ENCODE data around the gene A2M. TPM values are rescaled to one million over a fixed set of nuclear protein-coding genes. Genes with fewer than 3 reads are reported as not detected.

The A2M gene
- total and polyA plus RNA-seq, 2 experiments from 2014 or later, result 0.92 TPM; not detected in 1

DNA sequence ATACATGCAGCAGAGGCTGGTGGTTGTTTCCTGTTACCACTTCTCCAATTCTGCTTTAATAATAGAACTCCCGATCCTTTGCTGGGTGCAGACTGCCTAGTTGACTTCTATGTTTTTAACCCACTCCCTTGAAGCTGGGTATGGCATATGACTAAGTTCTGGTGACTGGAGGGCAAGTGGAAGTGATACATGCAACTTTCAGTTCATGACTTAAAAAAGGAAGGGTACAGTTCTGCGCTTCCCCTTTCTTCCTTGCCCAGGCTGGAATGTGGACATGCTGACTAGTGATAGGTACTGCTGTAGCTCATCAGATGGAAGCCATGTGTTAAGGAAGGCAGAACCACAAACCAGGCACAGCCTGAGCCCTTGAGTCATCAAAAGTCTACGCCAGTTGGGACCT is 2.4 kb upstream of the A2M start (continued):
- TF ChIP-seq, protein P1, sequence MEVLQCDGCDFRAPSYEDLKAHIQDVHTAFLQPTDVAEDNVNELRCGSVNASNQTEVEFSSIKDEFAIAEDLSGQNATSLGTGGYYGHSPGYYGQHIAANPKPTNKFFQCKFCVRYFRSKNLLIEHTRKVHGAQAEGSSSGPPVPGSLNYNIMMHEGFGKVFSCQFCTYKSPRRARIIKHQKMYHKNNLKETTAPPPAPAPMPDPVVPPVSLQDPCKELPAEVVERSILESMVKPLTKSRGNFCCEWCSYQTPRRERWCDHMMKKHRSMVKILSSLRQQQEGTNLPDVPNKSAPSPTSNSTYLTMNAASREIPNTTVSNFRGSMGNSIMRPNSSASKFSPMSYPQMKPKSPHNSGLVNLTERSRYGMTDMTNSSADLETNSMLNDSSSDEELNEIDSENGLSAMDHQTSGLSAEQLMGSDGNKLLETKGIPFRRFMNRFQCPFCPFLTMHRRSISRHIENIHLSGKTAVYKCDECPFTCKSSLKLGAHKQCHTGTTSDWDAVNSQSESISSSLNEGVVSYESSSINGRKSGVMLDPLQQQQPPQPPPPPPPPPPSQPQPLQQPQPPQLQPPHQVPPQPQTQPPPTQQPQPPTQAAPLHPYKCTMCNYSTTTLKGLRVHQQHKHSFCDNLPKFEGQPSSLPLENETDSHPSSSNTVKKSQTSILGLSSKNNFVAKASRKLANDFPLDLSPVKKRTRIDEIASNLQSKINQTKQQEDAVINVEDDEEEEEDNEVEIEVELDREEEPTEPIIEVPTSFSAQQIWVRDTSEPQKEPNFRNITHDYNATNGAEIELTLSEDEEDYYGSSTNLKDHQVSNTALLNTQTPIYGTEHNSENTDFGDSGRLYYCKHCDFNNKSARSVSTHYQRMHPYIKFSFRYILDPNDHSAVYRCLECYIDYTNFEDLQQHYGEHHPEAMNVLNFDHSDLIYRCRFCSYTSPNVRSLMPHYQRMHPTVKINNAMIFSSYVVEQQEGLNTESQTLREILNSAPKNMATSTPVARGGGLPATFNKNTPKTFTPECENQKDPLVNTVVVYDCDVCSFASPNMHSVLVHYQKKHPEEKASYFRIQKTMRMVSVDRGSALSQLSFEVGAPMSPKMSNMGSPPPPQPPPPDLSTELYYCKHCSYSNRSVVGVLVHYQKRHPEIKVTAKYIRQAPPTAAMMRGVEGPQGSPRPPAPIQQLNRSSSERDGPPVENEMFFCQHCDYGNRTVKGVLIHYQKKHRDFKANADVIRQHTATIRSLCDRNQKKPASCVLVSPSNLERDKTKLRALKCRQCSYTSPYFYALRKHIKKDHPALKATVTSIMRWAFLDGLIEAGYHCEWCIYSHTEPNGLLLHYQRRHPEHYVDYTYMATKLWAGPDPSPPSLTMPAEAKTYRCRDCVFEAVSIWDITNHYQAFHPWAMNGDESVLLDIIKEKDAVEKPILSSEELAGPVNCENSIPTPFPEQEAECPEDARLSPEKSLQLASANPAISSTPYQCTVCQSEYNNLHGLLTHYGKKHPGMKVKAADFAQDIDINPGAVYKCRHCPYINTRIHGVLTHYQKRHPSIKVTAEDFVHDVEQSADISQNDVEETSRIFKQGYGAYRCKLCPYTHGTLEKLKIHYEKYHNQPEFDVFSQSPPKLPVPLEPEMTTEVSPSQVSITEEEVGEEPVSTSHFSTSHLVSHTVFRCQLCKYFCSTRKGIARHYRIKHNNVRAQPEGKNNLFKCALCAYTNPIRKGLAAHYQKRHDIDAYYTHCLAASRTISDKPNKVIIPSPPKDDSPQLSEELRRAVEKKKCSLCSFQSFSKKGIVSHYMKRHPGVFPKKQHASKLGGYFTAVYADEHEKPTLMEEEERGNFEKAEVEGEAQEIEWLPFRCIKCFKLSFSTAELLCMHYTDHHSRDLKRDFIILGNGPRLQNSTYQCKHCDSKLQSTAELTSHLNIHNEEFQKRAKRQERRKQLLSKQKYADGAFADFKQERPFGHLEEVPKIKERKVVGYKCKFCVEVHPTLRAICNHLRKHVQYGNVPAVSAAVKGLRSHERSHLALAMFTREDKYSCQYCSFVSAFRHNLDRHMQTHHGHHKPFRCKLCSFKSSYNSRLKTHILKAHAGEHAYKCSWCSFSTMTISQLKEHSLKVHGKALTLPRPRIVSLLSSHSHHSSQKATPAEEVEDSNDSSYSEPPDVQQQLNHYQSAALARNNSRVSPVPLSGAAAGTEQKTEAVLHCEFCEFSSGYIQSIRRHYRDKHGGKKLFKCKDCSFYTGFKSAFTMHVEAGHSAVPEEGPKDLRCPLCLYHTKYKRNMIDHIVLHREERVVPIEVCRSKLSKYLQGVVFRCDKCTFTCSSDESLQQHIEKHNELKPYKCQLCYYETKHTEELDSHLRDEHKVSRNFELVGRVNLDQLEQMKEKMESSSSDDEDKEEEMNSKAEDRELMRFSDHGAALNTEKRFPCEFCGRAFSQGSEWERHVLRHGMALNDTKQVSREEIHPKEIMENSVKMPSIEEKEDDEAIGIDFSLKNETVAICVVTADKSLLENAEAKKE (CRISPR knock-in tag; IDR thresholded peaks at IDR 0.05), result no peak
- TF ChIP-seq NANOG (IDR thresholded peaks at IDR 0.05; ENCODE audit: borderline replicate concordance), result no peak
- TF ChIP-seq EZH2 (IDR thresholded peaks at IDR 0.05; ENCODE audit: low read depth, unreplicated experiment), result no peak
- TF ChIP-seq JUNB (IDR thresholded peaks at IDR 0.05; ENCODE audit: unreplicated experiment), result no peak
- TF ChIP-seq ZNF114 (CRISPR knock-in tag; IDR thresholded peaks at IDR 0.05), result no peak
- TF ChIP-seq ZNF331 (CRISPR knock-in tag; IDR thresholded peaks at IDR 0.05; ENCODE audit: low read depth), result no peak
- TF ChIP-seq, protein P2, sequence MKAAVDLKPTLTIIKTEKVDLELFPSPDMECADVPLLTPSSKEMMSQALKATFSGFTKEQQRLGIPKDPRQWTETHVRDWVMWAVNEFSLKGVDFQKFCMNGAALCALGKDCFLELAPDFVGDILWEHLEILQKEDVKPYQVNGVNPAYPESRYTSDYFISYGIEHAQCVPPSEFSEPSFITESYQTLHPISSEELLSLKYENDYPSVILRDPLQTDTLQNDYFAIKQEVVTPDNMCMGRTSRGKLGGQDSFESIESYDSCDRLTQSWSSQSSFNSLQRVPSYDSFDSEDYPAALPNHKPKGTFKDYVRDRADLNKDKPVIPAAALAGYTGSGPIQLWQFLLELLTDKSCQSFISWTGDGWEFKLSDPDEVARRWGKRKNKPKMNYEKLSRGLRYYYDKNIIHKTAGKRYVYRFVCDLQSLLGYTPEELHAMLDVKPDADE (IDR thresholded peaks at IDR 0.05), result no peak

DNA sequence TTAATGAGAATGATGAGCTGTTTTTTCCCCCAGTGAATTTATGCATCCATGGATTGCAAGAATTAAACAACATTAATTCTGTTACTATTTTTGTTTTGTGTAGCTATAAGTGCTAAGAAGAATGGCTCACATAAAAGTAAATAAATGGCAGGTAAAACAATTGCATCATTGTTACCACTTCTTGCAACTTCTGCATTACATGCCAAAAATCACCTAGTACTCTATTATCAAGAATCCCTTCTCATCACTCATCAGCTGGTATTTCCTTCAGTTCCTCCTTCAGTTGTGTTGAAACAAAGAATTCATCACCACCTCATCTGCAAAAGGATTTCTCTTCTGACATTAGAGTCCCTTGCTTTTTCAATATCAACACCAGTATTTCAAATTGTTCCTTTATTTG is 773 bp downstream of the A2M start:
- H3F3A ChIP-seq (replicated peaks; ENCODE audit: low read depth), result no peaks in the 10 kb centered on the region
- no peaks in the 10 kb centered on the region for H3K36me3 ChIP-seq (ENCODE audit: insufficient read depth)
- TF ChIP-seq ZNF331 (CRISPR knock-in tag; IDR thresholded peaks at IDR 0.05; ENCODE audit: low read depth), result no peak
- TF ChIP-seq, protein P1 (CRISPR knock-in tag; IDR thresholded peaks at IDR 0.05), result no peak
- no peak for TF ChIP-seq POLR2AphosphoS5 (IDR thresholded peaks at IDR 0.05; ENCODE audit: low read depth)
- TF ChIP-seq JUNB (IDR thresholded peaks at IDR 0.05; ENCODE audit: unreplicated experiment), result no peak
- TF ChIP-seq ZNF114 (CRISPR knock-in tag; IDR thresholded peaks at IDR 0.05), result no peak
- TF ChIP-seq STAT1 (IDR thresholded peaks at IDR 0.05; ENCODE audit: unreplicated experiment), result no peak
- no peak overlapping the region for H3K4me3 Mint-ChIP-seq
- no peak overlapping the region for H3K27ac ChIP-seq (ENCODE audit: low read depth)
- H3K4me1 ChIP-seq (ENCODE audit: insufficient read depth), result 0 out of 2 replicates have a peak, but pooled peaks cover 6% of the 10 kb centered on the region
- no peaks in the 10 kb centered on the region for H3K27me3 Mint-ChIP-seq (ENCODE audit: insufficient read depth, low read depth, poor library complexity)
- H3K27me3 ChIP-seq (ENCODE audit: insufficient read depth), result no peaks in the 10 kb centered on the region; the same call in 1 of the 2 replicates
- ATAC-seq, result no peak
- no peaks in the 10 kb centered on the region for H3K9me2 ChIP-seq (ENCODE audit: insufficient read depth)
- no peaks in the 10 kb centered on the region for H3K9me3 Mint-ChIP-seq
- no peak overlapping the region for H3K27ac Mint-ChIP-seq
- no peaks in the 10 kb centered on the region for H3K36me3 Mint-ChIP-seq (ENCODE audit: low read depth)
- H3K79me2 ChIP-seq (replicated peaks; ENCODE audit: insufficient read depth), result no peaks in the 10 kb centered on the region
- H4K20me1 ChIP-seq (replicated peaks; ENCODE audit: insufficient read depth), result no peaks in the 10 kb centered on the region
- peaks cover 18% of the 10 kb centered on the region for H3K4me1 Mint-ChIP-seq
- no peak overlapping the region for H3K4me2 ChIP-seq
- H3K4me3 ChIP-seq, result no peak overlapping the region
- no peak overlapping the region for H2AFZ ChIP-seq
- no peak for DNase-seq (ENCODE audit: low spot score)

Measured in GM23338 (cell line).